HG03025 (cell line): ENCODE results near the gene SLC10A1.
"Not testable (repeated sequence)": the region's sequence is repeated elsewhere in the genome, so short reads cannot be mapped to it uniquely, and the experiment has no call there.

Source experiments
- ATAC-seq: cut with Tn5 transposase; IDR thresholded peaks from one replicate; pipeline ENCODE4 v1.9.1; 2021; ENCODE audit warnings: mild to moderate bottlenecking, moderate library complexity; ENCODE audit not compliant: unreplicated experiment, low FRiP score

SLC10A1 gene

GRCh38 chr14:69796797-69797500 is at the start of gene SLC10A1:
Gene SLC10A1, minus strand, starts transcription at chr14:69797241. Its CDS starts 86 bp downstream, at chr14:69797155.
- no peak for ATAC-seq

DNA sequence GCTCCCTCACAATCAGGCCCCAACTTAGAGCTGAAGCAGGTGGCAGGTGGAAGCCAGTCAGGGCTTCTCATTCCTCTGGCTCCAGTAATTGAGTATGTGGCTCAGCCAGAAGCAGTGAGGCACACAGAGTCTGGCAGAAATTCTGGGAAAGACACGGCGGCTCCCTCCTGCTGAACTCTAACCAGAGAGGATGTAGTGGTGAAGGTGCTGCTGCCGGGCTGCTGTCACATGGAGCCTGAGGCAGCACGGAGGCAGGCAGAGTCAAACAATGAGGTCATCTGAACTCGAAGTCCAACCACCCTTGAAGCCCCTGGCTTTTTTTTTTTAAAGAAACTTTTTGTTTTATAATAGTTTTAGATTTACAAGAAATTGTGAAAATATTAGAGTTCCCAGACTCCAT is 48.7 kb upstream of the SLC10A1 start:
- ATAC-seq = no peak

DNA sequence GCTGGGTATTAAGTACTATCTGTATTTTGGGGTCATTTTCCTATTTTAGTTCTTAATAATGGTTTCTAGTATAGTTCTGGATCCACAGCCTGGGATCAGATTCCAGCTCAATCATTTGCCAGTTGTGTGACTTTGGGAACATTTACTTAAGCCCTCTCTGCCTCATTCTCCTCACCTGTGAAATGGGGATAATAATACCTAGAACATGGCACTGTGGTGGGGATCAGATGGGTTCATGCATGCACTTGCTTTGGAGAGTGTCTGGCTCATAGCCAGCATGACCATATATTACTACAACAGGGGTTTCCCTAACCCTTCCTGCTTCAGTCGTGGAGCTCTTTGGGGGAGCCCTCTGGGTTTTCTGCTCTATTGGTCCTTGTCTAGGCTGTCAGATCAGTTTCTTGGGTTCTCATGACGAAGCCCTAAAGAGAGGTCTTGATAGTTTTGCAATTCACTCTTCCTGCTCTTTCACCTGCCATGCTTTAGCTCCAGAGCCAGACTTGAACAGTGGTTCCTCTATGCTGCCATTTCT is 48.1 kb upstream of the SLC10A1 start:
- no peak for ATAC-seq

DNA sequence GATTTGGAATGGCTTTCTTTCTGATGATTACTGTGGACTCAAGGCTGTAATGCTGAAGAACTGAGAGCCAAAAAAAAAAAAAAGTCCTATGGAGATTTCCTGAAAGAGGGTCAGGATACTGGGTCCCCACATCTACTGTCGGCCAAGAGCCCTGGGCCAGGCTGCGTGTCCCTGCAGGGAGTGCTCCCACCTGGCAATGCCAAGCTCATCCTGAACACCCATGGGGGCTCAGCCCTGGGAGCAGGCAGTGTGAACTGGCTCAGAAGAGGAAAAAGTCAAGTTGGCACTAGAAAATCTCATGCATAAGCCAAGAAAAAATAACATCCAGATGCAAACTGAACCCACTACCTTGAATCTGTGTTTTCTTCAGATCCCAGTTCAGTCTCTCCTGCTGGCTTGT is 47.1 kb upstream of the SLC10A1 start:
- no peak for ATAC-seq

DNA sequence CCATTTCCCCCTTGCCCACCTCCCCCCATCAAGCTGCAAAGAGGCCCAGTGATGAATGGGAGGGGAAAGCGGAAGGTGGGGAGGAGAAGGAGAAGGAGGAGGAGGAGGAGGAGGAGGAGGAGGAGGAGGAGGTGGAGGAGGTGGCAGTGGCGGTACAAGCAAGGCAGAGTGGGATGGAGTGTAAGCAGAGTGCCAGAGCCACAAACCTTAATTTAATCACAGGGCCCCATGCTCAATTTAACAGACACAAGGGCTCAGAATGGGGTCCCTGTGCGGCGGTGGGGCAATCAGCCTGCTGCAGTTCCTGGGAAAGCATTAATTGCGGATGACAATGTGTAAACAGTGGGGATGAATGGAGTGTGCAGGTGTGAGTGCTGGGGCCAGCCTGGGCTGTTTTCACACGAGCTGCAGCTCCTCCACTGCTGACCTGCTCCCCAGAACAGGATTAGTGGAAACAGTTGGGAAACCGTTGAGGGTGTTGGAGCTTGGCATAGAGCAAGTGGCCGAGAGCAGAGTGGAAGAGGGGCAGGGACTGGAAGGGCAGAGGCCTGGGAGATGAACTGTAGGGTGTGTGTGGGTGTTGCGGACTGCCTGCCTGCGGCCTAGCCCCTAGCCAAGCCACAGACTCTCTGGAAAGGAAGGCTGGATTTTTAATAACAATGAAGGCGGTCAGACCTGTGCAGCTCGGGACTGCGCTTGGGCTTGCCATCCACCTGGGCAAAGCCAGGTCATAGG is 45.8 kb upstream of the SLC10A1 start:
- no peak for ATAC-seq

DNA sequence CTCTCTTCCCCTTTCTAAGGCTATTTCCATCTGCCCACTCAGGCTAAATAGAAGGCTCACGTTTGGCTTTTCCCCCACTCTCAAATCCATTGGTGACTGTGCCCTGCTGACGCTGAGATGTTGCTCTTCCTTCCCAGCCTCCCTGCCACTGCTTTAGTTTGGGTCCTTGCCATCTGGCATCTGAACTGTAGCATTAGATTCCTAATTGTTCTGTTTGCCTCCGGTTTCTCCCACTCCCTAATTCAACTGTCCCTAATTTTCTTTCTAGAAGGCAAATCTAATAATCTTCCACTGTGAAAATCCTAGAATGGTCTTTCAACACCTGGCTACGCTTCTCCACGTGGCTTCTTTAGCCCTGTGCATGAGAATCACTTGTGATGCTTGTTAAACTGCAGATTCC is 44.6 kb upstream of the SLC10A1 start:
- ATAC-seq = no peak

DNA sequence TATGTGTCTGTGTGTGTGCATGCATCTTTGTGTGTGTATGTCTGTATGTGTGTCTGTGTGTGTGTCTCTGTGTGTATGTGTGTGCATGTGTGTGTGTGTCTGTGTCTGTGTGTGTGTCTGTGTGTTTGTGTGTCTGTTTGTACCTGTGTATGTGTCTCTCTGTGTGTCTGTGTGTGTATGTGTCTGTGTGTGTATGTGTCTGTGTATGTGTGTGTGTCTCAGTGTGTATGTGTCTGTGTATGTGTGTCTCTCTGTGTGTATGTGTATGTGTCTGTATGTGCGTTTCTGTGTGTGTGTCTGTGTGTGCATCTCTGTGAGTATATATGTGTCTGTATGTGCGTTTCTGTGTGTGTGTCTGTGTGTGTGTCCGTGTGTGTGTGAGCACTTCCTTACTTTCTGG is 42.6 kb upstream of the SLC10A1 start:
- no peak for ATAC-seq

DNA sequence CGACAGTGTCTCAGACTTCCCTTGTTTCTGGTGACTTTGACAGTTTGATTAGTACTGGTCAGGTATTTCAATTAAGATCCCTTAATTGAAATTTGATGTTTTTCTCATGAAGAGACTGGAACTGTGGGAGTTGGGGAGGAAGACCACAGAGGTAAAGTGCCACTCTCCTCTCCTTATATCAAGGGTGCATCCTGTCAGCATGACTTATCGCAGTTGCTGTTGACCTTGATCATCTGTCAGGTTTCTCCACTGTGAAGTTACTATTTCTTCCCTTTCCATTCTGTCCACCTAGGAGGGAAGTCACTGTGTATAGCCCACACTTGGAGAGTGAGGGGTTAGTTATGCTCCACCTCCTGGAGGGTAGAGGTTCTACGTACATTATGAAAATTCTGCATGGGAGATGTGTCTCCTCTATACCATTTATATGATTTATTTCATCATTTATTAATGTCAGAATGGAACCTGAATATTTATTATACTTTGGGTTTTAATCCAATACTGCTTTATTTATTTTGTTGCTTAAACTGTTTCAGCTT is 41.9 kb upstream of the SLC10A1 start:
- no peak for ATAC-seq

DNA sequence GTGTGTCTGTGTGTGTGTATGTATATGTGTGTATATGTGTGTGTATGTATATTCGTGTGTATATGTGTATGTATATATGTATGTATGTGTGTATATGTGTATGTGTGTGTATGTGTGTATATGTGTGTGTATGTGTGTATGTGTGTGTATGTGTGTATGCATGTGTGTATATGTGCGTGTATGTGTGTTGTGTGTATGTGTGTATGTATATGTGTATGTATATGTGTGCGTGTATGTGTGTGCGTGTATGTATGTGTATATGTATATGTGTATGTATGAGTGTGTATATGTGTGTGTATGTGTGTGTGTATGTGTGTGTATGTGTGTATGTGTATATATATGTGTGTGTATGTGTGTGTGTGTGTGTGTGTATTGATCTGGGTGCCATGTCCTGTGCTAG is 31.8 kb upstream of the SLC10A1 start:
- ATAC-seq = no peak

DNA sequence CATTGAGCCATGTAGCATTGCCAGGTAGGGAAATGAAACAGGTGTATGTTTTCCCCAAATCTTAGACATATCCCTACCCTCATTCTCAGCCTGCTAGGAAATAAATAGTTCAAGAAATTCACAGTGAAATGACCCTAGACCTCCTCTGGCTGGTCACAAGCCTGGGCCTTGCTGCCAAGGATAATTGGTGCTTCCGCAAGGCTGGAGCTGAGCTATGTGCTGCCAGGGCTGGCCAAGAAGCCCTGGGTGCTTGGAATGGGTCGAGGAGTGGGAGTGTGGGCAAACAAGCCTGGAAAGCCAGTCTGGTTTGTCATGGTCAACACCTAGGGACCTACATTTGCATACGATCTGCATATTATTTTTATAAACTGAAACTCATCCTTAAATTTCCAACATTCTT is 31.3 kb upstream of the SLC10A1 start:
- no peak for ATAC-seq

DNA sequence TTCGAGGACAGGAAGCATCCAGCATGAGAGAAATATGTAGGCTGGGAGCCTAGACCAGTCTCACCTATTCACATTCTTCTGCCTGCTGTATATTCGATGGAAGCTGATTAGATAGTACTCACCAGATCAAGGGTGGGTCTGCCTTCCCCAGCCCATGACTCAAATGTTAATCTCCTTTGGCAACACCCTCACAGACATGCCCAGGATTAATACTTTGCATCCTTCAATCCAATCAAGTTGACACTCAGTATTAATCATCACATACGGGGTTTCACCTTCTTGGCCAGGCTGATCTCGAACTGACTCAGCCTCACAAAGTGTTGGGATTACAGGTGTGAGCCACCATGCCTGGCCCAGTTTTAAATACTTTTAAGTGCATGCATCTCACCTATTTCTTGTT is 30.5 kb upstream of the SLC10A1 start:
- no peak for ATAC-seq

GRCh38 chr14:69822456-69822855 is 25.4 kb upstream of the SLC10A1 start:
- no peak for ATAC-seq

DNA sequence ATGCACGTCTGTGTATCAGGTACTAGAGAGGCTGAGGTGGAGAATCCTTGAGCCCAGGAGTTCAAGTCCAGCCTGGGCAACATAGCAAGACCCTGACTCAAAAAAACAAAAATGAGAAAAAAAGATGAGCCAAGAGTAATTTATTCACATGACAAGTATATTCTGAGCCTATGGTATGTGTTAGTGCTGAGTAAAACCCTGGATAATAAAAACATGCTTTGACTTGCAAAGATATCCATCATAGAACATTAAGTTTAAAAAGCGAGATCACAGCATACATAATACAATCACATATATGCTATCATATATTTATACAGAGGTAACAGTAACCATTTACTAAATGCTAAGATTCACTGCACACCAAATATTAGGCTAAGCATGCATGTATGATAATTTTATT is 23.9 kb upstream of the SLC10A1 start:
- no peak for ATAC-seq

DNA sequence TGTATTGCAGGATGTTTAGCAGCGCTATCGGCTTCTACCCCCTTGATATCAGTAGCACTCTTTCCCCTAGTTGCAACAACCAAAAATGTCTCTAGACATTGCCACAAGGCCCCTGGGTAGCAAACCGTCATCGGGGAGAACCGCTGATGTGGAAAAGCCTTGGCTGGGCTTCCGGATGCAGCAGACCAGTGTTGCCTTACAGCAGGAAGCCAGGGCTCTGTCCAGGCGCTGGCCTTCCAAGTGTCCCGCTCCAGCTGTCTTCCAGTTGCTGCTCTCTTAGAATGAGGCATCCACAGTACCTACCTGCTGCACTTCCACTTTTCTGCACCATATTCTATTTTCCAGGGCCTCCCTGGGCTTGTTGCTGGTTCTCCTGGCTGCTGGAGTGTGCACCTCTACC is 22.6 kb upstream of the SLC10A1 start:
- ATAC-seq = no peak

GRCh38 chr14:69818758-69819191 is 21.7 kb upstream of the SLC10A1 start:
- no peak for ATAC-seq

GRCh38 chr14:69816216-69816615 is 19.2 kb upstream of the SLC10A1 start:
- no peak for ATAC-seq

- ATAC-seq = no peak
Observed at GRCh38 chr14:69815556-69815955, 18.5 kb upstream of the SLC10A1 start.

DNA sequence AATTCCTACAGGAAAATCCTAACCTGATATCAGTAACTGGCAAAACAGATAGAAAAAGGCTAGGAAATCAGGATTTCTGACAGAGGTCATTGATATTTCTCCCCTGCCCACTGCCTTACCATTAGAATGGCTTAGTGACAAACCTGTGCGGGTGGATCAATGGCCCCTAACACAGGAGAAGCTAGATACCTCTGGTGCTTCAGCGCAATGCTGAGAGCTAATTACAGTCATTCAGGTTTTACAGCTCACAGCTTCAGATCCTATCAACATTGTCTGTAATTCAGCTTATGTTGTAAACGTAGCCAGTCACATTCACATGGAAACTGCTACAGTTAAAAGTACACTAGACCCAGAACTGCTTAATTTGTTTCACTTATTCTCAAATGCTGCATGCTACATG is 17.4 kb upstream of the SLC10A1 start:
- ATAC-seq = no peak

- not testable (repeated sequence) for ATAC-seq
Observed at GRCh38 chr14:69813346-69813745, 16.3 kb upstream of the SLC10A1 start.

GRCh38 chr14:69812711-69813110 is 15.7 kb upstream of the SLC10A1 start:
- ATAC-seq = no peak

- ATAC-seq = no peak
Observed at GRCh38 chr14:69811868-69812252, 14.8 kb upstream of the SLC10A1 start.
